GM18519 (cell line): Measurements from ENCODE around the gene HECA.
A peak's percentile ranks its signal among the peaks of the same experiment; 100 is the strongest.
"Not testable (repeated sequence)": the region's sequence is repeated elsewhere in the genome, so short reads cannot be mapped to it uniquely, and the experiment has no call there.

Experiments
- ATAC-seq: cut with Tn5 transposase; IDR thresholded peaks from one replicate; pipeline ENCODE4 v1.9.1; 2021; ENCODE audit warnings: mild to moderate bottlenecking, moderate library complexity; ENCODE audit not compliant: unreplicated experiment, low FRiP score

Gene HECA

GRCh38 chr6:139198529-139199288, 63.8 kb downstream of the HECA start:
- no peak for ATAC-seq

GRCh38 chr6:139201378-139201777, 66.5 kb downstream of the HECA start:
- ATAC-seq: no peak

- ATAC-seq: no peak
Observed at GRCh38 chr6:139204978-139205377, 70.1 kb downstream of the HECA start.

- ATAC-seq: no peak
Observed at GRCh38 chr6:139205843-139206242, 71.0 kb downstream of the HECA start.

GRCh38 chr6:139210766-139211165, 75.9 kb downstream of the HECA start:
- not testable (repeated sequence) for ATAC-seq

GRCh38 chr6:139212460-139212859, 77.6 kb downstream of the HECA start:
- ATAC-seq: not testable (repeated sequence)

GRCh38 chr6:139219271-139219729, 84.4 kb downstream of the HECA start:
- ATAC-seq: peak; percentile 100

GRCh38 chr6:139219746-139220145, 84.9 kb downstream of the HECA start:
- ATAC-seq: no peak

- ATAC-seq: not testable (repeated sequence)
Observed at GRCh38 chr6:139228387-139228786, 93.5 kb downstream of the HECA start.
